KOPT-K1 (cell line): ENCODE data around the gene C5orf15.
"Not testable (repeated sequence)": the region's sequence is repeated elsewhere in the genome, so short reads cannot be mapped to it uniquely, and the experiment has no call there.

Experiments
- H3K27ac ChIP-seq: fragments of 200-600 bp; sonication (generic); 2 replicates; pipeline ENCODE4 v1.5.1; 2016; ENCODE audit warnings: antibody characterized with exemption, mild to moderate bottlenecking, low read depth, low read length; ENCODE audit not compliant: poor library complexity, severe bottlenecking
- H3K36me3 ChIP-seq: fragments of 200-600 bp; sonication (generic); 2 replicates; pipeline ENCODE4 v1.5.1; 2017; ENCODE audit warnings: antibody characterized with exemption, mild to moderate bottlenecking, low read length, moderate library complexity; ENCODE audit not compliant: insufficient read depth
- H3K9me3 ChIP-seq: fragments of 200-600 bp; sonication (generic); 2 replicates; pipeline ENCODE4 v1.5.1; 2017; ENCODE audit warnings: antibody characterized with exemption, low read length, mild to moderate bottlenecking; ENCODE audit not compliant: insufficient read depth, poor library complexity, severe bottlenecking

The C5orf15 gene

DNA sequence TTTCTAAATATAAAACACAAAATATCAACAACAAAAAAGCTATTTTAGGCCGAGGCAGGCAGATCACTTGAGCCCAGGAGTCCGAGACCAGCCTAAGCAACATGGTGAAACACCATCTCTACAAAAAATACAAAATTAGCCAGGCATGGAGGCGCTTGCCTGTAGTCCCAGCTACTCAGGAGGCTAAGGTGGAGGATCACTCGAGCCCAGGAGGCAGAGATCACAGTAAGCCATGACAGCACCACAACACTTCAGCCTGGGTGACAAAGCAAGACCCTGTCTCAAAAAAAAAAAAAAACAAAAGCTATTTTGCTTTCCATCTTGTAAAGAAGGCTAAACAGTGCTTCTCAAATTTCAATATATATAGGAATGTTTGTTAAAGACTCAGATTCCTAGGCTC lies 11.3 kb downstream of the C5orf15 start:
- H3K27ac ChIP-seq: no peak overlapping the region
- peaks cover 60% of the 10 kb centered on the region for H3K36me3 ChIP-seq

DNA sequence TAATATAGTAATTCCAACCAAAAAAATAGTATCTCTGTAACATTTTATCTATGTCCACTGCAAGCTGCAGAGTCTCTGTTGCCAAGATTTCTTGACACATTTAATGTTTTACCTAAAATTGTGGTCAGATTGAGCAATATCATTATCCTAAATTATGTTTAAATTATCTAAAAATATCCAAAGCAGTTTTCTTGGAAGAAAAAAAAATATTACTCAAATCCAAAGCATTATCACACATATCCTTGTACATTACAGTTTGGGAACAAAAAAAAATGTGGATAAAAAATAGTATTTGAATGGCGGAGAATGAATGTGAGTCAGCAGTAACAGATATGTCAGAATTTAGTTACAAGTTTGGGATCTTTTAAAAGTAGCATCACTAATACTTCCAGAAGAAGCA lies 12.2 kb downstream of the C5orf15 start:
- peaks cover 60% of the 10 kb centered on the region for H3K36me3 ChIP-seq
- H3K9me3 ChIP-seq, H3K27ac ChIP-seq: not testable (repeated sequence)

More for the DNA sequence above, 11.3 kb downstream of the C5orf15 start:
- H3K9me3 ChIP-seq: no peaks in the 10 kb centered on the region

DNA sequence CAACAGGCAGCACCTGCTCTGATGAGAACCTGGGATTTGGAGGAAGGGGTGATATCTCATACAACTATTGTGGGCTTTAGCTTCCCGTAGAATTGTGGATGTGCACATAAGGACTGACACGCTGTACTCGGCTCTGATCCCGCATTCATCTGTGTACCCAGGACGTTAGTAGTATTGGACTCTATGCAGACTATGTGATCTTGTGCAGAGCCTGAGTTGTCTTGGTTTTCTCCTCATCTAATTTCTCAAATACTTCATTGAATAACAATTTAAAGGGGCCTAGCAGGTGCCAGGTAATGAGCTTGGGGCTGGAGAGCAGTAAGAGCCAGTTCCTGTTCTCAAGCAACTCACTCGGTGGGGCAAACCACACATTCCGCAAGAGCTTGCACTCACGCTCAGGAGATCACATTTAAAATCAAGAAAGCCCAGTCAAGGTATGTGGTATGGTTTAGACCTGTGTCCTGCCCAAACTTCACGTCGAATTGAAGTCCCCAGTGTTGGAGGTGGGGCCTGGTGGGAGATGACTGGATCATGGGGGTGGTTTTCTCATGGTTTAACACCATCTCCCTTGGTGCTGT lies 14.8 kb downstream of the C5orf15 start:
- Histone ChIP-seq H3K9me3 (no peaks in the 10 kb centered on the region), H3K27ac (no peak overlapping the region), H3K36me3 (peaks cover 43% of the 10 kb centered on the region)

DNA sequence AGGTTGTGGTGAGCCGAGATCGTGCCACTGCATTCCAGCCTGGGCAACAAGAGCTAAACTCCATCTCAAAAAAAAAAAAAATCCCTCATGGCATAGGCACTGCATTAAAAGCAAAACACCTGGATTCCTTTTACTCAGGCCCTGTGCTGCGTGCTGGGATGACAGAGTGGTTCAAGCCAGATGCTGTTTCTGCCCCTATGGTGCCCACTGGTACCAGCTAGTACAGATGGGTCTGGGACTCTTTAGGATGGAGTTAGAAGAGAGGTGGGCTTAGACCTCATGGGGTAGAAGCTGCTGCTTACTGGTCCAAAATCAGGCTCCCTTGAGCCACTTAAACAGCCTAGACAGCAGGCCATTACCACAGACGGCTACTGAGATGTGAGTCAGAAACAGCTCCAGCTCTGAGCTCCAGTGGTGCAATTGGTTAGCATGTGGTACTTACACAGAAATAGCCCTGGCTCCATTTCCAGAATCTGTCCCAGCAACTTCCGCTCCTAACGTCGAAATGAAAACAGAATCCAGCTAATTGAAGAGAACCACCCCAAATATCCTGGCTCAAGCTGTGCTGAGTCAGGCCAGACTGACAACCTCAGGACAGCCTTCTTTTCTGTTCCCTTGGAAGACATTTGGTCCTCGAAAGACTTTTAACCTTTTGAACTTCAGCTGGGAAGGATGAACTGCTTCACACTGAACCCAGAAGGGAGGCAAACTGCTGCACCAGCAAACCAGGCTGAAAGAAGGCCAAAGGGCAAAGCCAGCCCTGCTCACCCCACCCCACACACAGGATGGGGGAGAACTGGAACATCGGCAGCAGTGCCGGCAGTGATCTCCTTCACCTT lies 15.5 kb downstream of the C5orf15 start:
- Histone ChIP-seq H3K27ac (no peak overlapping the region), H3K36me3 (peaks cover 36% of the 10 kb centered on the region), H3K9me3 (no peaks in the 10 kb centered on the region)

DNA sequence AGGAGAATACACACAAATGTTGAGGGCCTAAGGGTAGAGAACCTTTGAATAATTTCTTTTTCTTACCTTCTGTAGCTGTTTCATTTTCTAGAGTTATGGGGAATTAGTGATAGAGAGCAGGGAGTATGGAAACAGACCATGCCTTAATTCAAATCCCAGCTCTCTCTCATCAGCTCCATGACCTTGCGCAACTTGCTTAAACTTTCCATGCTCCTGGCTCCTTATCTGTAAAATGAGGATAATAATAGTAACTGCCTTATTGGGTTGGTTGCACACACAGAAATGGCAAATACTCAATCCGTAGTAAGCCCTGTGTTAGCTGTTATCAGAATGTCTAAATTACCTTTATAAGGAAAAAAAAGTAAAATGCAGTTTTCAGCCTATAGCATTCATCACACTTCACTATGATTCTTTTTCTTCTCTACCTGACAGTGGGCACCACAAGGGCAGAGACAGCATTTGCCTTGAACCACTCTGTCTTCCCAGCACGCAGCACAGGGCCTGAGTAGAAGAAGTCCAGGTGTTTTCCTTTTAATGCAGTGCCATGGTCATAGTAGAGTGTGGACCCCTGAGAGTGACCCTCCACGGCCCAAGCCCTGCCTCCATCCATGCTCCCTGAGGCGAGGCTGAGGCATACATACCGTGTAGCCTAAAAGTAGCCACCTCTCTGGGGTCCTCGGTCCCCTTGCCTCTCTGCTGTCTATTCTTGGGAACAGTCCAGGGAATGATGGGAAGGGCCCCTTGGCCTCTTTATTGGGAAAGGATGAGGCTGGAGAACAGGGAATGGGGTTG lies 17.4 kb downstream of the C5orf15 start:
- Histone ChIP-seq H3K36me3 (peaks cover 17% of the 10 kb centered on the region), H3K9me3 (no peaks in the 10 kb centered on the region), H3K27ac (no peak overlapping the region)

DNA sequence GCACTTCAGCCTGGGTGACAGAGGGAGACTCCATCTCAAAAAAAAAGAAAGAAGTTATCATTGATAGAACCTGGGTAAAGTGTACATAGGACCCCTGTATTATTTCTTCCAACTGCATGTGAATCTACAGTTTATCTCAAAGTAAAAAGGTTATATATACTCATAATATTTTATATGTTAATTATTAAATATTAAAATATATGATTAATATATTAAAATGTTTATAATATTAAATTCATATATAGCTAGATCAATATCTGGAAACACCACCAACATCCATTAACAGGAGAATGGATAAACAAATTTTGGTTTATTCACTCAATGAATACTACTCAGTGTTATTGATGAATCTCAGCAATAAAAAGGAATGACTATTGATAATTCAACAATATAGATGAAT lies 19.7 kb downstream of the C5orf15 start:
- no peak overlapping the region for H3K27ac ChIP-seq
- no peaks in the 10 kb centered on the region for H3K9me3 ChIP-seq
- no peaks in the 10 kb centered on the region for H3K36me3 ChIP-seq

DNA sequence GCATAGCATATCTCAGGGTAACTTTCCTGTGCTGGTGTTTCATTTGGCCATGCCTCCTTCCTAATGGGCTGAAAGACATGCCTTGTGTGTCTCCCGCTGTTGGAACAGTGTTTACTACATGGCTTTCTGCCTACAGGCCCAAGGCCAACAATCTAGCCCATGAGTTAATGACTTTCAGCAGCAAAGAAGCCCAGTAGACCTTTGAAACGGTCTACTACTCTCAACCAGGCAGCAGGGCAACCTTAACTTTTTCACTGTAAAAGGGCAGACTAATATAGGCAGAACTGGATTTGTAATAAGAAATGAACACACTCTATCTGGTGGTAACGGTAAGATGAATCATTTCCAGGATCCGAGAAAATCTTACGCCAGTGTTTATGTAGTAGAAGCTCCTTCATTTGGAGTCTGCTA lies 21.0 kb downstream of the C5orf15 start:
- H3K27ac ChIP-seq: no peak overlapping the region
- no peaks in the 10 kb centered on the region for H3K36me3 ChIP-seq
- H3K9me3 ChIP-seq: no peaks in the 10 kb centered on the region

DNA sequence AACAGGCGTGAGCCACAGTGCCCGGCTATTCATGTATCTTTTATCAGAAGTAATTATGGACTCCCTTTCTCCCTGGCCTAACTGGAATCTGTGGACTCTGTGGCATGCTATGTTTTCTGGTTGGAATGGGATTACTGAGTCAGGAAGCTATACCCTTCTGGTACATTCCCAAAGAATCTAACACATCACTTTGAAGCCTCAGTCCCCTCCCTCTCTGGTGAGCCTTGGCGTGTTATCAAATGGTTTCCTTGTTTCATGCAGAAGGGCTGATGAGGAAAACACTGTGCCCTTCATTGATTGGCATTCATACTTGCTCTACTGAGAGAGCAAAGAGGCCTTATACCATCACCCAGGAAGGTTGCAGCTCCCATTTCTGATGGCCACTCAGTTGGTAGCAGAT lies 22.9 kb downstream of the C5orf15 start:
- Histone ChIP-seq H3K36me3 (no peaks in the 10 kb centered on the region), H3K27ac (no peak overlapping the region)

DNA sequence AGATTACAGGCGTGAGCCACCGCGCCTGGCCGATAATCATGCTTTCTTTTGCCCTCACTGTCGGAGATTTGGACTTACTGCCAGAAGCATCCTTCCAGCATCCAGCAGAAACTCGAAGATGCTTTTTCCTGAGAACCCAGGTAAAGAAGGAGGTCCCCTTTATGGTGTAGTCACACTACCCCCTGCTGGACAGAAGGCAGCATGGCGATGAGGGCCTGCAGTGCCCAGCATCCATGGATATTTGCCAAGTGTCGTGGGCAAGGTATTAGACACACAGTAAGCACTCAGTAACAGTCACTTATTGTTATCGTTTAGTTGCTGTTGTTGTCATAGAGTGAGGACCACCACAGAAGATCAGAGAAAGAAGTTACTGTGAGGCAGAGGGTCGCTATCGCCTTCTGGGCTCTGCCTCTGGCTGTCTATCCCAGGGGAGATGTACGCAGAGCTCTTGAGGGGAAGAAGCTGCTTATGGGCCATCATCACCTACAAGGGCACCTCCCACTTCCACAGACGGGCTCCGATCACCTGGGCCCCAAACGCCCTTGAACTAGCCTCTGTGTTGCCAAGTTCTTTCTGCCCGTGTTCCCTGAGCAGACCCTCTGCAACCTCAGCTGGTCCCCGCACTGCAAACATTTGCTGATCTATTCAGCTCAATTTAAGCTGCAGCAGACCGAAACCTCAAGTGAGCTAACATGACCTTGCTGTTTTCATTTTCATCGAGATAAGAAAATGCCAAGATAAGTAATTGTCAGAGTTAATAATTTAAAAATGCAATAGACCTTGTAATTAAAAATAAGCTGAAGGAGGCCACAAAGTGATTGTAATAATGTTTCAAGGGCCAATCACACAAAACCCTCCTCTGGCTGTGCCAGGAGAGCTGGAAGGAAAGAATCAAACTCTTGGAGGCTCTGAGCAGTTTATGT lies 23.9 kb downstream of the C5orf15 start:
- no peak overlapping the region for H3K27ac ChIP-seq
- no peaks in the 10 kb centered on the region for H3K9me3 ChIP-seq
- H3K36me3 ChIP-seq: no peaks in the 10 kb centered on the region

More for the DNA sequence above, 22.9 kb downstream of the C5orf15 start:
- no peaks in the 10 kb centered on the region for H3K9me3 ChIP-seq

DNA sequence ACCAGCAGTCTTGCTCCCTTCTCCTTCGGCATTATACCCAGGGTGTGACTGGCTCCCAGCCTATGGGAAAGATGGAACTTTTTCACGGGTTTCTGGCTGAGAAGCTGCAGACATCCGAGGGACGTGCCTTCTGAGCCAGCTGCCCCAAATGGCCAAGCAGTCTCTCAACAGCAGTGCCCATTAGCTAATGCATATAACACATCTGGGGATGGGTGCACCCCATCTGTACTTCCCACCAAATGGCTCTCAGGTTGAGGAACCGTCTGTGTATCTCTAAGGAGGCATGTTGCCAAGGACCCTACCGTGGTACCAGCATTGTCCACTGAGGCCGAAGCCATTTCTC lies 25.0 kb downstream of the C5orf15 start:
- Histone ChIP-seq H3K9me3 (no peaks in the 10 kb centered on the region), H3K36me3 (no peaks in the 10 kb centered on the region), H3K27ac (no peak overlapping the region)

DNA sequence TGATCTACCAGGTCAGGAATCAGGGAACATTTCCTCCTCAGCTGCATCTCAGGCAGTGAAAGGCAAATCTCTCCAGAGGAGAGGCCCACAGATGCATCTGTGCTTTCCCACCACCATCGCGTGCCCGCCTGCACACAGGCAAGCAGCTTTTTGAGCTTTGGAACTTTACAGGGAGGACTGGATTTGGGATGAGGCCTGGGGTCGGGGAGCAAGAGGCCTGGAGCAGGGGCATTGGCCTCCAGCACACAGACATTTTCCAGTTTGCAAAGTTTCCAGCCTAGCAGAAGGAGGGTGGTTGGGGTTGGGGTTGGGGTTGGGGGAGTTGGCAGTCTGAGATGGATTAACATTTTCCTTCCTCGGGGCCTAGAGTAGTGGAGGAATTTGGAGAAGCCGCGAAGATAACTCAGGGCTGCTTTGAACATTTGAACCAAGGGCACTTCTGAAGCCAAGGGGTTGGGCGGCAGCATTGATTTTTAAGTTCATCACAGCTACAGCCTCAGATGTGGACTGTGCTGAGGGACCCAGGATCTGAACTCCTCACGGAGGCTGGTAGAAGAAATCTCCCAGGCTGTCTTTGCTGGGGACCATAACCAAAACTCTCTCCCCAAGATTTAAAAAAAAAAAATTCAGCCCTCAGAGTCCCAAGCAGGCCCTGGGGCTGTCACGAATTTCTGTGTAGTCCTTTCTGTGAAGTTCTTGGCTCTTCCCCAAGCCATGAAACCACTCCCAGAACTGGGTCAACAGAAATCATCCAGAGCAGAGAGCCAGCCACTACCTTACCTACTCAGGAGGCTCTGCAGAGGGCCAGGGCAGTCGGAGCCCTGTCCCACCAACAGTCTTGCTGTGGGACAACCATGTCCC lies 25.6 kb downstream of the C5orf15 start:
- H3K36me3 ChIP-seq: no peaks in the 10 kb centered on the region
- H3K9me3 ChIP-seq: no peaks in the 10 kb centered on the region
- H3K27ac ChIP-seq: no peak overlapping the region

DNA sequence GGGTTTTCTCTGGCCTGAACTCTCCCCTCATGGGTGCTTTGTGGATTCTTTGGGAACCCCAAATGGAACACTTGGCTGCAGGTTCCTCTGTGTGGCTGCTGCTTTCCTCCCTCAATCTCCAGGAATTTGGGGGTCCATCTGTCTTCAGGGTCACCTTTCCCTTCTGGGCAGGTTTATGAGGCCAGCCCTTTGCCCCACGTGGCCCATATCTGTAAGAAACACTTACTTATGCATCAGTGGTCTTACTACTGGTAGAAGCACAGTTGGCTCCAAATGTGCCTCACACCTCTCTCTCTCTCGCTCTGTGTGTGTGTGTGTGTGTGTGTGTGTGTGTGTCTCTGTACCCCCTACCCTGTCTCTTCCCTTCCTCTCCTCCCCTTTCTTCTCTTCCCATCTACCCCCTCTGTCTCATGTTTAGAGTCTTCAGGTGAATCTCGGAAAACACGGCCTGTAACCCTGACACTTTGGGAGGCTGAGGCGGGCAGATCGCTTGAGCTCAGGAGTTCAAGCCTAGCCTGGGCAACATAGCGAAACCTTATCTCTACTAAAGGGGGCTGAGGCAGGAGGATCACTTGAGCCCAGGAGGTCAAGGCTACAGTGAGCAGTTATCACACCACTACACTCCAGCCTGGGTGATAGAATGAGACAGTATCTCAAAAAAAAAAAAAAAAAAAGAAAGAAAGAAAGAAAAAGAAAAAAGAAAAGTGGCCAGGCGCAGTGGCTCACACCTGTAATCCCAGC lies 26.8 kb downstream of the C5orf15 start:
- Histone ChIP-seq H3K27ac (no peak overlapping the region), H3K36me3 (no peaks in the 10 kb centered on the region), H3K9me3 (no peaks in the 10 kb centered on the region)

DNA sequence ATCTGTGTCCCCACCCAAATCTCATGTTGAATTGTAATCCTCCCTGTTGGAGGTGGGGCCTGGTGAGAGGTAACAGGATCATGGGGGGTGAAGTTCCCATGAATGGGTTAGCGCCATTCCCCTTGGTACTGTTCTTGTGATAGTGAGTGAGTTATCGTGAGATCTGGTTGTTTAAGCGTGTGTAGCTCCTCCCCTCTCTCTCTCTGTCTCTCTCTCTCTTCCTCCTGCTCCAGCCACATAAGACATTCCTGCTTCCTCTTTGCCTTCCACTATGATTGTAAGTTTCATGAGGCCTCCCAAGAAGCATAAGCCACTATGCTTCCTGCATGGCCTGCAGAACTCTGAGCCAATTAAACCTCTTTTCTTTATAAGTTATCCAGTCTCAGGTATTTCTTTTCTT lies 28.8 kb downstream of the C5orf15 start:
- H3K27ac ChIP-seq: no peak overlapping the region
- peaks cover 6% of the 10 kb centered on the region for H3K9me3 ChIP-seq
- no peaks in the 10 kb centered on the region for H3K36me3 ChIP-seq
